ENCODE measurements around the gene LIFR. TPM values are rescaled to one million over a fixed set of nuclear protein-coding genes. Genes with fewer than 3 reads are reported as not detected.

Gene LIFR
- polyA plus RNA-seq, 1 of the 3 experiments (the other 2 are of a cell fraction) = 3.8 TPM

GRCh38 chr5:38468978-38469706, 87.3 kb downstream of the LIFR start:
- WGBS (ENCODE audit: low lambda C conversion rate) = 94% methylated on average over 18 of the region's 18 CpGs
- no peaks in the 10 kb centered on the region for H3K9me2 ChIP-seq
- no peak overlapping the region for H3K4me3 ChIP-seq (ENCODE audit: low read depth in 2 of 2, low read length in 1 of 2)
- H3K4me1 ChIP-seq (ENCODE audit: control insufficient read depth in 1 of 2, insufficient read depth in 2 of 2, low read depth in 1 of 2, low read length in 1 of 2) = peaks cover 8 to 28% of the 10 kb centered on the region in 2 experiments; a peak in 3 of 4 replicates
- no peaks in the 10 kb centered on the region for H3K36me3 ChIP-seq (replicated peaks in 1 of 2; ENCODE audit: control insufficient read depth in 1 of 2, insufficient read depth in 2 of 2, low read length in 1 of 2)
- ChIA-PET CTCF (interaction anchor here (1.7 kb wide), 1 partner anchor 27 kb away, joined by 10 read pairs; no protein-coding TSS in a partner anchor), POLR2A (no interaction called here)
- H3K4me2 ChIP-seq = no peak overlapping the region
- H3K27ac ChIP-seq (ENCODE audit: low read depth in 2 of 2, low read length in 1 of 2) = peak overlapping the region in 1 of 2 experiments; percentile 57; a peak in 2 of 4 replicates
- no peak for DNase-seq
- no peaks in the 10 kb centered on the region for H3K27me3 ChIP-seq (ENCODE audit: insufficient read depth)
- peaks cover 8% of the 10 kb centered on the region for H3F3A ChIP-seq (replicated peaks; ENCODE audit: insufficient read depth)
- 0 out of 2 replicates have a peak overlapping the region, but pooled peaks have one; percentile 0 for H2AFZ ChIP-seq (ENCODE audit: low read depth)
- H4K20me1 ChIP-seq (ENCODE audit: insufficient read depth) = no peaks in the 10 kb centered on the region
- TF ChIP-seq IRF3 (IDR thresholded peaks at IDR 0.05; ENCODE audit: low read depth, low read length) (no peak), RCOR1 (IDR thresholded peaks at IDR 0.05; ENCODE audit: low read length) (no peak), CTCF (IDR thresholded peaks at IDR 0.05) (no peak), RFX5 (IDR thresholded peaks at IDR 0.05; ENCODE audit: low read length) (no peak), ELF1 (IDR thresholded peaks at IDR 0.05) (no peak), USF1 (IDR thresholded peaks at IDR 0.05; ENCODE audit: borderline replicate concordance, low read depth) (no peak), TCF12 (IDR thresholded peaks at IDR 0.05) (no peak), FOSL2 (IDR thresholded peaks at IDR 0.05; ENCODE audit: borderline replicate concordance, low read depth) (no peak), JUND (IDR thresholded peaks at IDR 0.05) (no peak), MAX (IDR thresholded peaks at IDR 0.05; ENCODE audit: low read depth) (no peak), EZH2phosphoT487 (IDR thresholded peaks at IDR 0.05; ENCODE audit: borderline replicate concordance, low read depth) (no peak), MEF2A (IDR thresholded peaks at IDR 0.05; ENCODE audit: borderline replicate concordance, low read depth) (no peak), RXRA (IDR thresholded peaks at IDR 0.05; ENCODE audit: borderline replicate concordance, low read depth) (no peak), CHD2 (IDR thresholded peaks at IDR 0.05; ENCODE audit: low read length, partially characterized antibody) (no peak)
- H3K9ac ChIP-seq = no peak overlapping the region
- H3K9me3 ChIP-seq = no peaks in the 10 kb centered on the region
- no peaks in the 10 kb centered on the region for H3K79me2 ChIP-seq (ENCODE audit: insufficient read depth)

Data from SK-N-SH (cell line).